ENCODE measurements around the gene TMEM243. TPM values are rescaled to one million over a fixed set of nuclear protein-coding genes. Genes with fewer than 3 reads are reported as not detected.

Gene TMEM243, protein sequence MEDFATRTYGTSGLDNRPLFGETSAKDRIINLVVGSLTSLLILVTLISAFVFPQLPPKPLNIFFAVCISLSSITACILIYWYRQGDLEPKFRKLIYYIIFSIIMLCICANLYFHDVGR
- polyA plus RNA-seq (2013) = 31.0 and 31.1 TPM in 2 replicates

DNA sequence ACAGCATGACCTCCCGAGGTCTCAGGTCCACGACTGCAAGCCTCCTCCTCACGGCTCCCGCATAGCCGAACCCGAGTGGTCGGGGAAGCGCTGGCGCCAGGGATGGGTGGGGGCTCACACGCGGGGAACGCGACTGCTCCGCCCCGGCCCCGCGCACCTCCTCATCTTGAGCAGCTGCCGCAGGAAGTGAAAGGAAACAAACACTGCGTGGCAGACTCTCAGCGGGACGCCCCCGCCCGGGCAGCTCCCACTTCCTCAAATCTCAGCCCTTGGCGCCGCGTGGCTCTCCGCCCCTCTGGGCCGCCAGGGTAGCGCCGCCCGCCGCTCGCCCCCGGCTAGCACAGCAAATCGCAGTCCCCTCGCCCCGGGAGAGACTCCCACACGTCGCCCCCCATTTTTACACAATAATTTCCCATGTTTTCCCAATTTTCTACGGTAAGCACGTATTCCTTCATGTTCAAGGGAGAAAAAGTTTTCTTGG, at the start of gene TMEM243:
TSS of gene TMEM243 (minus strand) at position 188 of the 481 bp plus-strand sequence. CDS start 229 bp downstream, outside the sequence.
- Histone ChIP-seq H2AFZ (ENCODE audit: insufficient read depth, low read length, poor library complexity) (peak within 1 kb of the TSS; percentile 98), H2BK5ac (ENCODE audit: low read depth, low read length, poor library complexity) (peak within 1 kb of the TSS; percentile 60), H4K91ac (ENCODE audit: low read depth, low read length) (peak within 1 kb of the TSS; percentile 85), H3K4ac (ENCODE audit: low read depth, low read length) (peak within 1 kb of the TSS; percentile 86), H3K4me2 (ENCODE audit: low read length) (peak within 1 kb of the TSS; percentile 84), H3K36me3 (ENCODE audit: control insufficient read depth in 1 of 2, insufficient read depth in 2 of 2, low read length in 2 of 2) (peaks cover 0 to 3% of the 10 kb centered on the region in 2 experiments), H4K12ac (ENCODE audit: low read depth, low read length) (peak within 1 kb of the TSS; percentile 96), H3K9ac (ENCODE audit: low read length) (peak within 1 kb of the TSS; percentile 78), H3K27me3 (ENCODE audit: insufficient read depth, low read length) (peaks cover 2% of the 10 kb centered on the region), H3K23ac (ENCODE audit: low read length) (no peak within 1 kb of the TSS), H3K4me1 (ENCODE audit: control insufficient read depth in 1 of 2, insufficient read depth in 2 of 2, low read length in 2 of 2) (peaks cover 2 to 6% of the 10 kb centered on the region in 2 experiments), H2AK5ac (ENCODE audit: low read length) (peak within 1 kb of the TSS; percentile 55), H2BK120ac (ENCODE audit: insufficient read depth, low read length, poor library complexity) (peak within 1 kb of the TSS; percentile 90), H3K79me1 (ENCODE audit: low read length) (peaks cover 10% of the 10 kb centered on the region), H3K79me2 (ENCODE audit: control insufficient read depth, insufficient read depth, low read length, poor library complexity) (peaks cover 12% of the 10 kb centered on the region), H3K4me3 (ENCODE audit: low read depth, low read length) (peak within 1 kb of the TSS; percentile 90), H2BK12ac (ENCODE audit: low read length) (peak within 1 kb of the TSS; percentile 68), H3K18ac (ENCODE audit: low read length) (peak within 1 kb of the TSS; percentile 90), H4K8ac (ENCODE audit: low read depth, low read length) (peak within 1 kb of the TSS; percentile 86), H3K14ac (ENCODE audit: low read length) (peak within 1 kb of the TSS; percentile 94), H3K27ac (ENCODE audit: low read depth, low read length) (peak within 1 kb of the TSS; percentile 56), H3K9me3 (ENCODE audit: insufficient read depth, low read depth, low read length) (no peaks in the 10 kb centered on the region)
- no CpG with 5 or more reads among the region's 41 CpGs for WGBS (ENCODE audit: extremely low coverage, insufficient coverage, insufficient read length)
- DNase-seq = peak; percentile 58 to 64

DNA sequence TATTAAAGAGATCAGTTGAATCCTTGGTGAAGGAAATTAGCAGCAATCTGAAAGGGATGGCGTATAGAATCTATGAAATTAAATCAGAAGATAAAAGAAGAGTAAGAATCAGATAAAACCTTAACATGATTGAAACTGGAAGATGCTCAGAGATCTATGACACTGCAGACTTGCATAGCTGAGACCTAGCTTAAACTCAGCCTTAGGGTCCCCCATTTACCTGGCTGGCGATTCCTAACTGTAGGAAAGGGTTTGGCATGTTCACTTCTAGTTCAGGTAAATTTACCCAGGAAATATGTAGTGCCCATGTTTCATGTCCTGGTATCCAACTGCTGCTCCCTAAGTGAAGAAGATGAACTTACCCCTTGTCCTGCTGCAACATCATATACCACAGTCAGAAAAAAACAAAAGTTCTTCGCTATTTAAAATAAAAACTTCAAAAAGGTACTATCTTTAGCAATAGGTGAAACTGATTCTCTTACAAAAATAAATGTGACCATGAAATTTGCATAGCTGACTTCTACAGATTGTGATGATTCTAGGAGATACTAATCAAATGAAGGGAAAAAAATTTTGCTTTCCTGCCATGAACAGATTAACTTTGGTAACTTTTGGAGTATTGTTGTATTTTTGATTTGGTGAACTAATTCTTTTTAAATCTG, 47.8 kb upstream of the TMEM243 start:
- WGBS (ENCODE audit: extremely low coverage, insufficient coverage, insufficient read length) = no CpG with 5 or more reads among the region's 3 CpGs
- no peak overlapping the region for H3K23ac ChIP-seq (ENCODE audit: low read length)
- H2AK5ac ChIP-seq (ENCODE audit: low read length) = no peak overlapping the region
- no peak overlapping the region for H2AFZ ChIP-seq (ENCODE audit: insufficient read depth, low read length, poor library complexity)
- no peaks in the 10 kb centered on the region for H3K36me3 ChIP-seq (ENCODE audit: control insufficient read depth in 1 of 2, insufficient read depth in 2 of 2, low read length in 2 of 2)
- H3K9me3 ChIP-seq (ENCODE audit: insufficient read depth, low read depth, low read length) = no peaks in the 10 kb centered on the region
- no peak overlapping the region for H4K8ac ChIP-seq (ENCODE audit: low read depth, low read length)
- no peak overlapping the region for H4K12ac ChIP-seq (ENCODE audit: low read depth, low read length)
- no peak overlapping the region for H4K91ac ChIP-seq (ENCODE audit: low read depth, low read length)
- H3K4me3 ChIP-seq (ENCODE audit: low read depth, low read length) = no peak overlapping the region
- H3K9ac ChIP-seq (ENCODE audit: low read length) = peak overlapping the region; percentile 14
- H2BK5ac ChIP-seq (ENCODE audit: low read depth, low read length, poor library complexity) = no peak overlapping the region
- no peak overlapping the region for H3K4me2 ChIP-seq (ENCODE audit: low read length)
- no peak overlapping the region for H3K27ac ChIP-seq (ENCODE audit: low read depth, low read length)
- H3K27me3 ChIP-seq (ENCODE audit: insufficient read depth, low read length) = no peaks in the 10 kb centered on the region
- no peaks in the 10 kb centered on the region for H3K79me1 ChIP-seq (ENCODE audit: low read length)
- H2BK120ac ChIP-seq (ENCODE audit: insufficient read depth, low read length, poor library complexity) = no peak overlapping the region
- H2BK12ac ChIP-seq (ENCODE audit: low read length) = no peak overlapping the region
- H3K18ac ChIP-seq (ENCODE audit: low read length) = no peak overlapping the region
- no peak overlapping the region for H3K4ac ChIP-seq (ENCODE audit: low read depth, low read length)
- no peaks in the 10 kb centered on the region for H3K4me1 ChIP-seq (ENCODE audit: control insufficient read depth in 1 of 2, insufficient read depth in 2 of 2, low read length in 2 of 2)
- H3K79me2 ChIP-seq (ENCODE audit: control insufficient read depth, insufficient read depth, low read length, poor library complexity) = no peaks in the 10 kb centered on the region
- no peak for DNase-seq
- no peak overlapping the region for H3K14ac ChIP-seq (ENCODE audit: low read length)

GRCh38 chr7:87263537-87263936, 44.0 kb upstream of the TMEM243 start:
- no peak overlapping the region for H3K14ac ChIP-seq (ENCODE audit: low read length)
- no peak overlapping the region for H3K4me3 ChIP-seq (ENCODE audit: low read depth, low read length)
- H3K79me1 ChIP-seq (ENCODE audit: low read length) = no peaks in the 10 kb centered on the region
- no peak overlapping the region for H3K4ac ChIP-seq (ENCODE audit: low read depth, low read length)
- no peak overlapping the region for H2BK12ac ChIP-seq (ENCODE audit: low read length)
- no peak overlapping the region for H3K18ac ChIP-seq (ENCODE audit: low read length)
- no peak overlapping the region for H2AK5ac ChIP-seq (ENCODE audit: low read length)
- H2BK5ac ChIP-seq (ENCODE audit: low read depth, low read length, poor library complexity) = no peak overlapping the region
- no peak overlapping the region for H4K91ac ChIP-seq (ENCODE audit: low read depth, low read length)
- H2AFZ ChIP-seq (ENCODE audit: insufficient read depth, low read length, poor library complexity) = no peak overlapping the region
- no peaks in the 10 kb centered on the region for H3K79me2 ChIP-seq (ENCODE audit: control insufficient read depth, insufficient read depth, low read length, poor library complexity)
- H3K4me2 ChIP-seq (ENCODE audit: low read length) = no peak overlapping the region
- H3K27ac ChIP-seq (ENCODE audit: low read depth, low read length) = no peak overlapping the region
- no peak overlapping the region for H3K9ac ChIP-seq (ENCODE audit: low read length)
- no peak for DNase-seq
- H3K9me3 ChIP-seq (ENCODE audit: insufficient read depth, low read depth, low read length) = no peaks in the 10 kb centered on the region
- H4K8ac ChIP-seq (ENCODE audit: low read depth, low read length) = no peak overlapping the region
- no peak overlapping the region for H4K12ac ChIP-seq (ENCODE audit: low read depth, low read length)
- no peak overlapping the region for H3K23ac ChIP-seq (ENCODE audit: low read length)
- H3K4me1 ChIP-seq (ENCODE audit: control insufficient read depth in 1 of 2, insufficient read depth in 2 of 2, low read length in 2 of 2) = no peaks in the 10 kb centered on the region
- no CpG with 5 or more reads among the region's 8 CpGs for WGBS (ENCODE audit: extremely low coverage, insufficient coverage, insufficient read length)
- H3K36me3 ChIP-seq (ENCODE audit: control insufficient read depth in 1 of 2, insufficient read depth in 2 of 2, low read length in 2 of 2) = no peaks in the 10 kb centered on the region
- no peaks in the 10 kb centered on the region for H3K27me3 ChIP-seq (ENCODE audit: insufficient read depth, low read length)
- H2BK120ac ChIP-seq (ENCODE audit: insufficient read depth, low read length, poor library complexity) = no peak overlapping the region

- Histone ChIP-seq H3K79me2 (ENCODE audit: control insufficient read depth, insufficient read depth, low read length, poor library complexity) (no peaks in the 10 kb centered on the region), H4K91ac (ENCODE audit: low read depth, low read length) (no peak overlapping the region), H3K9me3 (ENCODE audit: insufficient read depth, low read depth, low read length) (no peaks in the 10 kb centered on the region), H2BK5ac (ENCODE audit: low read depth, low read length, poor library complexity) (no peak overlapping the region), H3K4me1 (ENCODE audit: control insufficient read depth in 1 of 2, insufficient read depth in 2 of 2, low read length in 2 of 2) (no peaks in the 10 kb centered on the region), H3K36me3 (ENCODE audit: control insufficient read depth in 1 of 2, insufficient read depth in 2 of 2, low read length in 2 of 2) (no peaks in the 10 kb centered on the region), H4K12ac (ENCODE audit: low read depth, low read length) (no peak overlapping the region), H2BK120ac (ENCODE audit: insufficient read depth, low read length, poor library complexity) (no peak overlapping the region), H3K27ac (ENCODE audit: low read depth, low read length) (no peak overlapping the region), H3K14ac (ENCODE audit: low read length) (no peak overlapping the region), H3K4ac (ENCODE audit: low read depth, low read length) (no peak overlapping the region), H2AK5ac (ENCODE audit: low read length) (no peak overlapping the region), H4K8ac (ENCODE audit: low read depth, low read length) (no peak overlapping the region), H2BK12ac (ENCODE audit: low read length) (no peak overlapping the region), H3K27me3 (ENCODE audit: insufficient read depth, low read length) (no peaks in the 10 kb centered on the region), H3K23ac (ENCODE audit: low read length) (no peak overlapping the region), H3K4me2 (ENCODE audit: low read length) (no peak overlapping the region), H3K9ac (ENCODE audit: low read length) (no peak overlapping the region), H3K4me3 (ENCODE audit: low read depth, low read length) (no peak overlapping the region), H2AFZ (ENCODE audit: insufficient read depth, low read length, poor library complexity) (no peak overlapping the region), H3K18ac (ENCODE audit: low read length) (no peak overlapping the region), H3K79me1 (ENCODE audit: low read length) (no peaks in the 10 kb centered on the region)
- DNase-seq = no peak
- WGBS (ENCODE audit: extremely low coverage, insufficient coverage, insufficient read length) = no CpG with 5 or more reads among the region's 3 CpGs
Measured at GRCh38 chr7:87253589-87254087, 34.1 kb upstream of the TMEM243 start.

Data from trophoblast cell (in vitro differentiated cells and primary cell).